A549 (cell line): ENCODE measurements around the gene PDZD7.
A peak's percentile ranks its signal among the peaks of the same experiment; 100 is the strongest.

Source experiments
- CEBPB ChIP-seq, 2 experiments: fragments of >200 bp in 1 of 2; sonication (Bioruptor Twin) in 1 of 2; formaldehyde crosslinking in 1 of 2; IDR thresholded peaks; 2 replicates each; pipeline ENCODE4 v1.6.1; 2012 to 2016
- CTCF ChIP-seq: fragments of >200 bp; sonication (Bioruptor Twin); formaldehyde crosslinking; IDR thresholded peaks from 3 replicates; pipeline ENCODE4 v1.5.1; 2016
- ESRRA ChIP-seq: fragments of 150-350 bp; IDR thresholded peaks from 2 replicates; pipeline ENCODE4 v1.6.1; 2014; ENCODE audit warnings: mild to moderate bottlenecking, low read length, borderline replicate concordance
- HDAC2 ChIP-seq: fragments of 200-600 bp; sonication (generic); IDR thresholded peaks from 2 replicates; pipeline ENCODE4 v1.6.1; 2016
- JUNB ChIP-seq: fragments of >200 bp; sonication (Bioruptor Twin); formaldehyde crosslinking; IDR thresholded peaks from 2 replicates; pipeline ENCODE4 v1.6.1; 2016
- POLR2A ChIP-seq: IDR thresholded peaks from 2 replicates; pipeline ENCODE4 v1.6.1; 2012; ENCODE audit warnings: mild to moderate bottlenecking, low read length
- POLR2AphosphoS2 ChIP-seq: conservative IDR thresholded peaks from 2 replicates; pipeline ENCODE4 v1.6.1; 2012; ENCODE audit warnings: low read length, improper control_type of control experiment, inconsistent platforms
- REST ChIP-seq: fragments of 200-600 bp; sonication (generic); IDR thresholded peaks from 2 replicates; pipeline ENCODE4 v1.6.1; 2016; ENCODE audit warnings: antibody characterized with exemption, mild to moderate bottlenecking, moderate library complexity
- TF ChIP-seq, protein P1 (sequence below): fragments of 450-650 bp; IDR thresholded peaks from 2 replicates; pipeline ENCODE4 v1.6.1; 2014; ENCODE audit warnings: antibody characterized with exemption

GRCh38 chr10:101050208-101051069 is 19.5 kb upstream of the PDZD7 start:
- TF ChIP-seq REST = no peak
- TF ChIP-seq ESRRA = no peak
- TF ChIP-seq, protein P1, sequence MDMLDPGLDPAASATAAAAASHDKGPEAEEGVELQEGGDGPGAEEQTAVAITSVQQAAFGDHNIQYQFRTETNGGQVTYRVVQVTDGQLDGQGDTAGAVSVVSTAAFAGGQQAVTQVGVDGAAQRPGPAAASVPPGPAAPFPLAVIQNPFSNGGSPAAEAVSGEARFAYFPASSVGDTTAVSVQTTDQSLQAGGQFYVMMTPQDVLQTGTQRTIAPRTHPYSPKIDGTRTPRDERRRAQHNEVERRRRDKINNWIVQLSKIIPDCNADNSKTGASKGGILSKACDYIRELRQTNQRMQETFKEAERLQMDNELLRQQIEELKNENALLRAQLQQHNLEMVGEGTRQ = no peak
- no peak for TF ChIP-seq HDAC2
- no peak for TF ChIP-seq JUNB
- no peak for TF ChIP-seq POLR2A
- TF ChIP-seq POLR2AphosphoS2 = no peak
- peak; percentile 78 for TF ChIP-seq CTCF
- no peak for TF ChIP-seq CEBPB (IDR thresholded peaks at IDR 0.05)
